GM23248 (cell line): ENCODE measurements around the gene EIF3A. TPM values are rescaled to one million over a fixed set of nuclear protein-coding genes. Genes with fewer than 3 reads are reported as not detected.

Experiments
- DNase-seq: peaks from one replicate; pipeline ENCODE4 v3.0.0-alpha.2; 2015
- H2AFZ ChIP-seq: fragments of 200-600 bp; sonication (generic); 2 replicates; pipeline ENCODE4 v1.6.1; 2016; ENCODE audit warnings: antibody characterized with exemption
- H3F3A ChIP-seq: fragments of 200-600 bp; sonication (generic); 2 replicates; pipeline ENCODE4 v1.6.1; 2016; ENCODE audit warnings: mild to moderate bottlenecking, antibody characterized with exemption, mixed run types; ENCODE audit not compliant: insufficient read depth
- H3K27ac ChIP-seq: fragments of 200-600 bp; sonication (generic); 2 replicates; pipeline ENCODE4 v1.5.1; 2016; ENCODE audit warnings: mild to moderate bottlenecking
- H3K27me3 ChIP-seq: fragments of 200-600 bp; sonication (generic); replicated peaks from 2 replicates; pipeline ENCODE4 v1.6.1; 2016; ENCODE audit warnings: mild to moderate bottlenecking; ENCODE audit not compliant: insufficient read depth
- H3K36me3 ChIP-seq: fragments of 200-600 bp; sonication (generic); 2 replicates; pipeline ENCODE4 v1.6.1; 2016; ENCODE audit warnings: low read depth, mild to moderate bottlenecking
- H3K4me1 ChIP-seq: fragments of 200-600 bp; sonication (generic); 2 replicates; pipeline ENCODE4 v1.6.1; 2016; ENCODE audit warnings: mild to moderate bottlenecking; ENCODE audit not compliant: insufficient read depth
- H3K4me2 ChIP-seq: fragments of 200-600 bp; sonication (generic); one replicate; pipeline ENCODE4 v1.6.1; 2016; ENCODE audit warnings: mild to moderate bottlenecking; ENCODE audit not compliant: unreplicated experiment
- H3K4me3 ChIP-seq: fragments of 200-600 bp; sonication (generic); 2 replicates; pipeline ENCODE4 v1.5.1; 2016; ENCODE audit warnings: mild to moderate bottlenecking
- H3K79me2 ChIP-seq: fragments of 200-600 bp; sonication (generic); 2 replicates; pipeline ENCODE4 v1.6.1; 2016; ENCODE audit warnings: mild to moderate bottlenecking; ENCODE audit not compliant: insufficient read depth
- H3K9ac ChIP-seq: fragments of 200-600 bp; sonication (generic); 2 replicates; pipeline ENCODE4 v1.6.1; 2016; ENCODE audit warnings: mild to moderate bottlenecking
- H3K9me2 ChIP-seq: fragments of 200-600 bp; sonication (generic); 2 replicates; pipeline ENCODE4 v1.6.1; 2016; ENCODE audit warnings: mixed run types, mild to moderate bottlenecking, moderate library complexity; ENCODE audit not compliant: insufficient read depth
- H3K9me3 ChIP-seq: fragments of 200-600 bp; sonication (generic); one replicate; pipeline ENCODE4 v1.6.1; 2017; ENCODE audit warnings: low read depth
- H4K20me1 ChIP-seq: fragments of 200-600 bp; sonication (generic); 2 replicates; pipeline ENCODE4 v1.6.0; 2016; ENCODE audit not compliant: insufficient read depth
- EZH2 ChIP-seq: fragments of 200-600 bp; sonication (generic); IDR thresholded peaks from 2 replicates; pipeline ENCODE4 v1.6.1; 2018; ENCODE audit warnings: antibody characterized with exemption, mild to moderate bottlenecking; ENCODE audit not compliant: insufficient read depth, poor library complexity, severe bottlenecking
- EZH2phosphoT487 ChIP-seq: fragments of 200-600 bp; sonication (generic); IDR thresholded peaks from 2 replicates; pipeline ENCODE4 v1.6.1; 2018; ENCODE audit warnings: antibody characterized with exemption, moderate library complexity, mild to moderate bottlenecking, low read depth; ENCODE audit not compliant: insufficient read depth
- WGBS, 2 experiments: methylation state at CpG; one replicate each; pipeline ENCODE4 v1.1.6; 2015 to 2017; ENCODE audit warnings: low lambda C conversion rate in 2 of 2, low coverage in 1 of 2; ENCODE audit errors: missing lambda C conversion rate in 2 of 2; 5-methylcytosine and 5-hydroxymethylcytosine counted together
- in situ Hi-C: fragments of 300-500 bp; cut with MboI; formaldehyde crosslinking; loops from 2 replicates; pipeline ENCODE4 v1.15.0; 2020
- polyA plus RNA-seq: library from polyadenylated mRNA; unstranded; fragments of >200 nt; fragmentation: Nextera tagmentation; extraction: Ambion mirVana; gene quantifications from 2 replicates; pipeline ENCODE4 v1.2.1, GENCODE V29; 2016
- total RNA-seq: library from RNA; depleted of rRNA; stranded (reverse); fragments of >200 nt; shearing (Covaris generic); gene quantifications from 2 replicates; pipeline ENCODE4 v1.2.3, GENCODE V29; 2014

The EIF3A gene
- total and polyA plus RNA-seq, 2 experiments from 2014 or later: 74.5 to 91.3 TPM

DNA sequence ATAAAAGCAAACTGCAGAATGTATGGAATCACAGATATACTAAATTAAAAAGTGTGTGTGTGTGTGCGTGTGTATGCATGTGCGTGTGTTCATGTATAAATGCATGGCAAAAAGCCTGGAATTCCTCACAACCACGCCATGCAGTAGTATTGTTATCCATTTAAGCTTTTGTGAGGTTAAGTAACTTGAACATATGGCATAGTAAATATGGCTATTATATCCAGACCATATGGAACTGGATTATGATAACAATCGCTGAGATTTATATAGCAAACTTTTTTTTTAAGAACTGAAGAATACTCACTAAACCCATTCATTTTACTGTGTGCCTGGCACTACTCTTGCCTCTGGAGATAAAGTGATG, 73.4 kb downstream of the EIF3A start:
- Histone ChIP-seq H3K4me2 (no peak overlapping the region), H3K9ac (no peak overlapping the region), H3K9me2 (no peaks in the 10 kb centered on the region), H4K20me1 (no peaks in the 10 kb centered on the region), H3K36me3 (no peaks in the 10 kb centered on the region), H3K9me3 (no peaks in the 10 kb centered on the region), H3K4me1 (peaks cover 17% of the 10 kb centered on the region), H3K4me3 (no peak overlapping the region), H2AFZ (no peak overlapping the region), H3K27ac (no peak overlapping the region), H3K79me2 (no peaks in the 10 kb centered on the region), H3F3A (peaks cover 18% of the 10 kb centered on the region), H3K27me3 (peaks cover 6% of the 10 kb centered on the region; the same call in 1 of the 2 replicates)
- in situ Hi-C loops: no loop called here
- TF ChIP-seq EZH2 (no peak), EZH2phosphoT487 (no peak)
- 15 to 33% methylated on average over 4 of the region's 4 CpGs for WGBS, 2 experiments
- no peak for DNase-seq

DNA sequence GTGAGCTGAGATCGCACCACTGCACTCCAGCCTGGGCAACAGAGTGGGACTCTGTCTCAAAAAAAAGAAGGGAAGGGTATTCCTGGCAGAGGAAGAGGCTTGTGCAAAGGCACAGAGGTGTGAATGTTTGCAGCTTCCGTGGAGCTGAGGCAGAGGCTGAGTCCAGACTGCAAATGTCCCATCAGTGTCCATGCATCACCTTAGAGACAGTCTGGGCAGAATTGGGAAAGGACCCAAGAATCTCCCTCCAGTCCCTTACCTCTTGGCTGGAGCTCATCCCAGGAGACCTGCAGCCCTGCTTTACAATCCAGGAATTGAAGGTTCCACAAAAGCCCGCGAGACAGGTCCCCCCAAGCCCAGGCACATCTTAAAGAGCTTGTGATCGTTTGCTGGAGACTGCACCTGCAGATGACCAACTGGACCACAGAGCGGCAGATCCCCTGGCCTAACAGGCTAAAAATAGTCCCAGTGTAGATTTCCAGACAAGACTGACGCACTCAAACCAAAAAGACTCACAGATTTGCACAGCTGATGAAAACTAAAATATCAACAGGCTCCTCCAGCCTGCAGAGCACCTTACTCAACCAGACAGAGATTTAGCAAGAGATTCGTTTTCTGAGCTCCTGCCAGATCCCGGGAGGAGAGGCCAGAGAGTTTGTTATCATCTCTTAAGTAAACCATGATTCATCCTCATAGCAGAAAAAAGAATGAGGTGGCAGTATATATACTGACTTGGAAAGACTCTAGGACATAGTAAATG, 74.0 kb downstream of the EIF3A start:
- Histone ChIP-seq H3K27me3 (peaks cover 10% of the 10 kb centered on the region; the same call in 1 of the 2 replicates), H2AFZ (no peak overlapping the region), H3K9me2 (no peaks in the 10 kb centered on the region), H3K36me3 (no peaks in the 10 kb centered on the region), H3K4me3 (no peak overlapping the region), H3K79me2 (no peaks in the 10 kb centered on the region), H4K20me1 (no peaks in the 10 kb centered on the region), H3K27ac (no peak overlapping the region), H3F3A (peaks cover 18% of the 10 kb centered on the region), H3K9ac (no peak overlapping the region), H3K4me1 (peaks cover 17% of the 10 kb centered on the region), H3K4me2 (no peak overlapping the region), H3K9me3 (no peaks in the 10 kb centered on the region)
- in situ Hi-C loops: no loop called here
- TF ChIP-seq EZH2: no peak
- TF ChIP-seq EZH2phosphoT487: no peak
- WGBS, 2 experiments: 28 to 34% methylated on average over 9 of the region's 9 CpGs
- peak; percentile 96 for DNase-seq

DNA sequence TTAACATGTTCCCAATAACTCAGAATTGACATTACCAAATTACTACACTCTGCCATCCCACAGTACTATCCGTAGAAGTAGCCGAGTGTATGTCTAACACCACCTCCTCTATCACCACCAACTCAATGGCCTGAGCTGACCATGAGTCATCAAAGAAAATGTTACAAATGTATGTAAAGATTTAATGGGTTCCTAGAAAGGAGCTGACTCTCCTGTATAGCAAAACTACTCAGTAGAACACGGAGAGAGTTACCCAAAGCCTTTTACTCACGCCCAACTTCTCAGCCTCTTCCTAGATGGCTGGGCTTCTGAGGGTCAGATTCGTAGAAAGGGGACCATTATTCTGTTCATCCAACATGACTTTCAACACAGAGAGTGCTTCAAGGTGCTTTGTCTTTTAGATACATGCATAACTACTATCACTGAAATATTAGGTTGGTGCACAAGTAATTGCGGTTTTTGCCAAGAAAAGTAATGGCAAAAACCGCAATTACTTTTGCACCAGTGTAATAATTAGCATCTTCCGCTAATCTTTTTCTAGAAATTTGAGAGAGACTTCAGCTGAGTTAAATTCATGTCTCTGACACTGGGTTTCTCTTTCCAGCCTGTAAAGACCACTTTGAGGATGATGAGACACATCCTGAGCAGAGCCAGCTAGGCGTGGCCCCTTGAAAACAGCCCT, 75.1 kb downstream of the EIF3A start:
- Histone ChIP-seq H3K4me3 (no peak overlapping the region), H3K4me1 (peaks cover 17% of the 10 kb centered on the region), H3K9me3 (no peaks in the 10 kb centered on the region), H3K27ac (no peak overlapping the region), H4K20me1 (no peaks in the 10 kb centered on the region), H3K79me2 (no peaks in the 10 kb centered on the region), H3F3A (peaks cover 18% of the 10 kb centered on the region), H2AFZ (no peak overlapping the region), H3K9ac (no peak overlapping the region), H3K36me3 (no peaks in the 10 kb centered on the region), H3K4me2 (no peak overlapping the region), H3K27me3 (peaks cover 14% of the 10 kb centered on the region; the same call in 1 of the 2 replicates), H3K9me2 (no peaks in the 10 kb centered on the region)
- DNase-seq: no peak
- in situ Hi-C loops: no loop called here
- no peak for TF ChIP-seq EZH2
- no peak for TF ChIP-seq EZH2phosphoT487
- 73% methylated on average over 9 of the region's 9 CpGs for WGBS, 2 experiments

DNA sequence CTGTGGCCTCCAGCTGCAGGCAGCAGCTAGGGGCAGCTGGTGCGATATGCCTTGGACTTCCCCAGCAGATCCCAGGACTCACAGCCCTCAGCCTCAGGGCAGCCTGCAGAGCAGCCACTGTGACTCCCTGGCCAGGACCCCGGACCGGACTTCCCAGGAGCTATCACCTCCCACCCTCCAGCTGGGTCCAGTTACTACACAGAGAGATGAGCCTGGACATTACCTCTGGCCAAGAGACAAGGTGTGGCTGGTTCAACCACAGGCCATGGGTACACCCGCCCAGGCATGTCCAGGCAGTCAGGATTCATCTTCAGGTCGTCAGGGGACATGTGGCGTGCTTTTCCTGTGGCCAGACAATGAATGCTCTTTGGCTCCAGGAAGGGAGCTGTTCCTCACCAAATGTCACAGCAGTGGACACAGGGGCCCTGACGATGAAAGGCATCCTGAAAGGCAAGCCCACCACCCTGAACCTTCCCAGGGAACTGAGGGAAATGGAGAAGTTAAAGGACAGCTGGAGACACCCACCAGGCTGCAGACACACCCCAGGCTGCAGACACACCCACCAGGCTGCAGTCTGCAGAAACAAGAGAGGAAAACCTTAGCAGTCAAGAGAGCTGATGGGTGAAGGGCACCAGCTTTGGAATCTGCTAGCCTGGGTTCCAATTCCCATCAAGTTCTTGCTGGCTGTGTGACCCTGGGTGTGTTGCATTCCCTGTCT, 76.9 kb downstream of the EIF3A start:
- no peaks in the 10 kb centered on the region for H3K9me2 ChIP-seq
- in situ Hi-C loops: no loop called here
- peaks cover 18% of the 10 kb centered on the region for H3F3A ChIP-seq
- no peaks in the 10 kb centered on the region for H4K20me1 ChIP-seq
- H3K4me1 ChIP-seq: peaks cover 17% of the 10 kb centered on the region
- DNase-seq: no peak
- H3K27me3 ChIP-seq: peaks cover 26% of the 10 kb centered on the region
- no peaks in the 10 kb centered on the region for H3K9me3 ChIP-seq
- H3K79me2 ChIP-seq: no peaks in the 10 kb centered on the region
- TF ChIP-seq EZH2phosphoT487 (no peak), EZH2 (no peak)
- no peak overlapping the region for H3K9ac ChIP-seq
- 72 to 77% methylated on average over 7 of the region's 7 CpGs for WGBS, 2 experiments
- no peak overlapping the region for H3K4me2 ChIP-seq
- H3K27ac ChIP-seq: no peak overlapping the region
- H2AFZ ChIP-seq: no peak overlapping the region
- no peak overlapping the region for H3K4me3 ChIP-seq
- no peaks in the 10 kb centered on the region for H3K36me3 ChIP-seq
